PC-3 (cell line): Measurements from ENCODE around the gene INSIG1. TPM values are rescaled to one million over a fixed set of nuclear protein-coding genes. Genes with fewer than 3 reads are reported as not detected.

Experiments
- ATAC-seq: fragments of 200-7000 bp; cut with Tn5 transposase; 2 replicates; pipeline ENCODE4 v1.9.1; 2020; ENCODE audit warnings: mild to moderate bottlenecking, moderate library complexity
- BruUV-seq: library from RNA; stranded (reverse); fragments of 400-500 nt; replicated peaks from 2 replicates; lab custom pipeline; 2021; lab: Mats Ljungman, UMichigan
- CTCF ChIA-PET: fragments of 300-600 bp; sonication (Branson Sonifier 250); formaldehyde crosslinking; loops from one replicate; lab custom pipeline; 2022; ENCODE audit warnings: antibody characterized with exemption; lab: Charles Lee
- POLR2A ChIA-PET: fragments of 300-600 bp; sonication (Branson Sonifier 250); formaldehyde crosslinking; loops from one replicate; lab custom pipeline; 2022; ENCODE audit warnings: antibody characterized with exemption; ENCODE audit not compliant: unreplicated experiment; lab: Charles Lee
- DNase-seq: peaks from one replicate; pipeline ENCODE4 v3.0.0-alpha.2; 2015
- H2AFZ ChIP-seq: fragments of 300-600 bp; sonication (generic); 2 replicates; pipeline ENCODE4 v1.6.0; 2016; ENCODE audit warnings: antibody characterized with exemption, low read length
- H3F3A ChIP-seq: fragments of 300-600 bp; sonication (generic); one replicate; pipeline ENCODE4 v1.6.0; 2017; ENCODE audit warnings: antibody characterized with exemption, low read length, control low read depth, mild to moderate bottlenecking; ENCODE audit not compliant: unreplicated experiment
- H3K27ac ChIP-seq: fragments of 300-600 bp; sonication (generic); 2 replicates; pipeline ENCODE4 v1.5.1; 2016; ENCODE audit warnings: mild to moderate bottlenecking, low read length
- H3K27me3 ChIP-seq: fragments of 300-600 bp; sonication (generic); 2 replicates; pipeline ENCODE4 v1.6.1; 2016; ENCODE audit warnings: low read length, mixed read lengths
- H3K36me3 ChIP-seq: fragments of 300-600 bp; sonication (generic); 2 replicates; pipeline ENCODE4 v1.6.1; 2016; ENCODE audit warnings: low read depth, mixed run types, low read length, mixed read lengths
- H3K4me1 ChIP-seq: fragments of 300-600 bp; sonication (generic); 2 replicates; pipeline ENCODE4 v1.5.1; 2016; ENCODE audit warnings: low read length; ENCODE audit not compliant: insufficient read depth
- H3K4me2 ChIP-seq: fragments of 300-600 bp; sonication (generic); 2 replicates; pipeline ENCODE4 v1.6.0; 2016; ENCODE audit warnings: low read length
- H3K4me3 ChIP-seq: fragments of 300-600 bp; sonication (generic); 2 replicates; pipeline ENCODE4 v1.5.1; 2016; ENCODE audit warnings: mild to moderate bottlenecking, low read length, mixed read lengths
- H3K79me2 ChIP-seq: fragments of 300-600 bp; sonication (generic); 2 replicates; pipeline ENCODE4 v1.6.1; 2017; ENCODE audit warnings: low read length, mixed read lengths
- H3K9ac ChIP-seq: fragments of 300-600 bp; sonication (generic); 2 replicates; pipeline ENCODE4 v1.6.0; 2016; ENCODE audit warnings: mild to moderate bottlenecking, low read length
- H3K9me2 ChIP-seq: fragments of 300-600 bp; sonication (generic); replicated peaks from 2 replicates; pipeline ENCODE4 v1.6.1; 2016; ENCODE audit warnings: mixed run types, low read length, mixed read lengths
- H3K9me3 ChIP-seq: fragments of 300-600 bp; sonication (generic); 2 replicates; pipeline ENCODE4 v1.6.1; 2016; ENCODE audit warnings: low read length, mixed read lengths
- H4K20me1 ChIP-seq: fragments of 300-600 bp; sonication (generic); 2 replicates; pipeline ENCODE4 v1.6.1; 2016; ENCODE audit warnings: low read length, mixed read lengths
- EZH2 ChIP-seq: fragments of 300-600 bp; sonication (generic); IDR thresholded peaks from one replicate; pipeline ENCODE4 v1.6.1; 2017; ENCODE audit warnings: antibody characterized with exemption, mild to moderate bottlenecking, low read length; ENCODE audit not compliant: unreplicated experiment
- EZH2phosphoT487 ChIP-seq: fragments of 300-600 bp; sonication (generic); IDR thresholded peaks from 2 replicates; pipeline ENCODE4 v1.6.1; 2018; ENCODE audit warnings: mild to moderate bottlenecking, antibody characterized with exemption, low read length, borderline replicate concordance
- intact Hi-C: fragments of 100-400 bp; cut with micrococcal nuclease; formaldehyde crosslinking; loops from 2 replicates; pipeline ENCODE4 v1.9.0; 2023
- total RNA-seq: library from RNA; depleted of rRNA; stranded (reverse); fragments of >200 nt; gene quantifications from 2 replicates; pipeline ENCODE4 v1.2.3, GENCODE V29; 2014
- TF ChIP-seq, protein P1 (sequence below): fragments of 300-600 bp; sonication (generic); conservative IDR thresholded peaks from 2 replicates; pipeline ENCODE4 v1.5.1; 2017; ENCODE audit warnings: antibody characterized with exemption, low read depth, mild to moderate bottlenecking, low read length

Gene INSIG1
- total RNA-seq, 1 experiment from 2014 or later = 83.3 TPM

DNA sequence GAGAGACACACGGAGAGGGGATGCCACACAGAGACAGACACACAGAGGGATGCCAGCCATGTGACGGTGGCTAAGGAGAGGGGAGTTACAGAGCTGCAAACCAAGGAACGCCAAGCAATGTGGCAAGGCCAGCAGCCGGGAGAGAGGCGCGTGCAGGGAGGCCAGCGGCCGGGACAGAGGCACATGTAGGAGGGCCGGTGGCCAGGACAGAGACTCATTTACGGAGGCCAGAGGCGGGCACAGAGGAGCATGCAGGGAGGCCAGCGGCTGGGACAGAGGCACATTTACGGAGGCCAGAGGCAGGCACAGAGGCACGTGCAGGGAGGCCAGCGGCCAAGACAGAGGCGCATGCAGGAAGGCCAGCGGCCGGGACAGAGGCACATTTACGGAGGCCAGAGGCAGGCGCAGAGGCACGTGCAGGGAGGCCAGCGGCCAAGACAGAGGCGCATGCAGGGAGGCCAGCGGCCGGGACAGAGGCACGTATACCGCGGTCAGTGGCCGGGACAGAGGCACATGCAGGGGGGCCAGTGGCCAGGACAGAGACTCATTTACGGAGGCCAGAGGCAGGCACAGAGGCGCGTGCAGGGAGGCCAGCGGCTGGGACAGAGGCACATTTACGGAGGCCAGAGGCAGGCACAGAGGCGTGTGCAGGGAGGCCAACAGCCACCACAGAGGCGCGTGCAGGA, 40.4 kb downstream of the INSIG1 start:
- Histone ChIP-seq H3K36me3 (no peaks in the 10 kb centered on the region), H3K4me3 (no peak overlapping the region), H4K20me1 (no peaks in the 10 kb centered on the region), H3K4me1 (no peaks in the 10 kb centered on the region), H3K9me2 (no peaks in the 10 kb centered on the region), H3K9me3 (no peaks in the 10 kb centered on the region), H2AFZ (no peak overlapping the region), H3K9ac (no peak overlapping the region), H3F3A (no peaks in the 10 kb centered on the region), H3K4me2 (no peak overlapping the region), H3K79me2 (no peaks in the 10 kb centered on the region), H3K27me3 (peaks cover 41% of the 10 kb centered on the region), H3K27ac (no peak overlapping the region)
- ChIA-PET CTCF (no interaction called here), POLR2A (no interaction called here)
- DNase-seq (no peak), ATAC-seq (no peak)
- BruUV-seq = no TSS peak
- intact Hi-C loops = no loop called here
- TF ChIP-seq EZH2 (no peak), EZH2phosphoT487 (no peak)
- TF ChIP-seq, protein P1, sequence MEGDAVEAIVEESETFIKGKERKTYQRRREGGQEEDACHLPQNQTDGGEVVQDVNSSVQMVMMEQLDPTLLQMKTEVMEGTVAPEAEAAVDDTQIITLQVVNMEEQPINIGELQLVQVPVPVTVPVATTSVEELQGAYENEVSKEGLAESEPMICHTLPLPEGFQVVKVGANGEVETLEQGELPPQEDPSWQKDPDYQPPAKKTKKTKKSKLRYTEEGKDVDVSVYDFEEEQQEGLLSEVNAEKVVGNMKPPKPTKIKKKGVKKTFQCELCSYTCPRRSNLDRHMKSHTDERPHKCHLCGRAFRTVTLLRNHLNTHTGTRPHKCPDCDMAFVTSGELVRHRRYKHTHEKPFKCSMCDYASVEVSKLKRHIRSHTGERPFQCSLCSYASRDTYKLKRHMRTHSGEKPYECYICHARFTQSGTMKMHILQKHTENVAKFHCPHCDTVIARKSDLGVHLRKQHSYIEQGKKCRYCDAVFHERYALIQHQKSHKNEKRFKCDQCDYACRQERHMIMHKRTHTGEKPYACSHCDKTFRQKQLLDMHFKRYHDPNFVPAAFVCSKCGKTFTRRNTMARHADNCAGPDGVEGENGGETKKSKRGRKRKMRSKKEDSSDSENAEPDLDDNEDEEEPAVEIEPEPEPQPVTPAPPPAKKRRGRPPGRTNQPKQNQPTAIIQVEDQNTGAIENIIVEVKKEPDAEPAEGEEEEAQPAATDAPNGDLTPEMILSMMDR = no peak

DNA sequence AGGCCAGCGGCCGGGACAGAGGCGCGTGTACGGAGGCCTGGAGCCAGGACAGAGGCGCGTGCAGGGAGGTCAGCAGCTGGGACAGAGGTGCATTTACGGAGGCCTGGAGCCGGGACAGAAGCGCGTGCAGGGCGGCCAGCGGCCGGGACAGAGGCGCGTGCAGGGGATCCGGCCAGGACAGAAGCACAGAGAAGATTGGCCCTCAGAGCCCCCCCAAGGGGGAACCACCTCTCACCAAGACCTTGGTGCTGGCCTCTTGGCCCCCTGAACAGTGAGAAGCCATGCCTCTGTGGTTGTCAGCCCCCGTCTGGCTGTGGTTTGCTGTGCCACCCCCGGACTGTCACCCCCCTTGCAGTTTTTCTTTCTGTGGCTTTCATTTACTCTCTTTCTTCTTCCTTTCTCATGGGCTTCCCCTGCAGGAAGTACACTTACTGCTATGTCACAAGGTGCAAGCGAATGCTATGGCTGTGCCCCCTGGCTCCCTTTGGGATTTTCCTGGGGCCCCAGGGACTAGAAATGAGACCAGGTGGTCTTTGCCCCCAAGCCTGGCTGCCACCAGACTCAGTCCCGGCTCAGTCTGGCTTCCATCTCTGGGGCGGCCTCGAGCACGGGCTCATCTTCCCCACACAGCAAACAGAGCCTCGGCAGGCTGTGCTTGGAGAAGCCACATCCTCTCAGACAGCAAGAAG, 41.1 kb downstream of the INSIG1 start:
- CTCF ChIA-PET = no interaction called here

More for the DNA sequence above, 41.1 kb downstream of the INSIG1 start:
- Histone ChIP-seq H3K27ac (no peak overlapping the region), H3K9me2 (no peaks in the 10 kb centered on the region), H3K4me1 (no peaks in the 10 kb centered on the region), H3K36me3 (no peaks in the 10 kb centered on the region), H3K79me2 (no peaks in the 10 kb centered on the region), H3K4me2 (no peak overlapping the region), H3K9ac (no peak overlapping the region), H2AFZ (no peak overlapping the region), H3K27me3 (peaks cover 41% of the 10 kb centered on the region), H3F3A (no peaks in the 10 kb centered on the region), H4K20me1 (no peaks in the 10 kb centered on the region), H3K4me3 (no peak overlapping the region), H3K9me3 (no peaks in the 10 kb centered on the region)
- no TSS peak for BruUV-seq
- intact Hi-C loops = no loop called here
- ATAC-seq = no peak
- TF ChIP-seq EZH2phosphoT487 = no peak
- no peak for TF ChIP-seq EZH2
- TF ChIP-seq, protein P1 = no peak
- DNase-seq = no peak
- POLR2A ChIA-PET = no interaction called here
